Bronchus fibroblast of lung (primary cell): ENCODE measurements around the gene L2HGDH. TPM values are rescaled to one million over a fixed set of nuclear protein-coding genes. Genes with fewer than 3 reads are reported as not detected.

Experiments
- total RNA-seq: library from RNA; depleted of rRNA; stranded (reverse); fragments of >200 nt; gene quantifications from 2 replicates; pipeline ENCODE4 v1.2.3, GENCODE V29; 2015

Gene L2HGDH
- total RNA-seq = 3.4 and 3.7 TPM in 2 replicates

GRCh38 chr14:50311972-50312733 is at the start of gene L2HGDH, which contains the start of gene DMAC2L:
TSS of gene L2HGDH (minus strand) at chr14:50312229. CDS start at chr14:50312150, 79 bp downstream.
TSS of gene DMAC2L (plus strand) at chr14:50312324. CDS start at chr14:50321488, 9,164 bp downstream.

GRCh38 chr14:50231475-50232275 is 80.4 kb downstream of the L2HGDH start, which contains the start of gene SOS2:
TSS of gene SOS2 (minus strand) at chr14:50231578. CDS start at chr14:50231283, 295 bp downstream.

Other genes starting within 250 kb of the L2HGDH start
- 3.7 and 4.0 TPM in 2 replicates for gene VCPKMT, start 195.7 kb downstream of the L2HGDH start, total RNA-seq
- 7.7 and 10.4 TPM in 2 replicates for gene SOS2, start 80.7 kb downstream of the L2HGDH start, total RNA-seq
- gene DMAC2L, start 95 bp upstream of the L2HGDH start, total RNA-seq = 7.6 and 8.8 TPM in 2 replicates
- gene CDKL1, start 84.7 kb upstream of the L2HGDH start, total RNA-seq = 2.9 and 3.9 TPM in 2 replicates
- gene MAP4K5, start 220.3 kb upstream of the L2HGDH start, total RNA-seq = 62.1 and 94.5 TPM in 2 replicates
- 3.7 and 4.3 TPM in 2 replicates for gene ATL1, start 247.9 kb upstream of the L2HGDH start, total RNA-seq